HEK293T (cell line): Measurements from ENCODE around the gene KIFC1.

Source experiments
- BHLHE40 ChIP-seq: fragments of 450-650 bp; IDR thresholded peaks from 2 replicates; pipeline ENCODE4 v1.6.1; 2016; ENCODE audit warnings: mild to moderate bottlenecking, moderate library complexity, borderline replicate concordance
- ELF4 ChIP-seq: fragments of 450-650 bp; IDR thresholded peaks from 2 replicates; pipeline ENCODE4 v1.6.1; 2017; ENCODE audit warnings: antibody characterized with exemption
- FOXA1 ChIP-seq: fragments of 450-650 bp; IDR thresholded peaks from 2 replicates; pipeline ENCODE4 v1.6.1; 2016; ENCODE audit warnings: mild to moderate bottlenecking
- FOXK2 ChIP-seq: fragments of 450-650 bp; IDR thresholded peaks from 2 replicates; pipeline ENCODE4 v1.6.1; 2016; ENCODE audit warnings: mild to moderate bottlenecking
- FOXM1 ChIP-seq: fragments of 450-650 bp; IDR thresholded peaks from 2 replicates; pipeline ENCODE4 v1.6.1; 2017; ENCODE audit warnings: mild to moderate bottlenecking, borderline replicate concordance
- L3MBTL2 ChIP-seq: fragments of 450-650 bp; conservative IDR thresholded peaks from 2 replicates; pipeline ENCODE4 v1.6.1; 2016; ENCODE audit warnings: mild to moderate bottlenecking
- SP1 ChIP-seq: fragments of 450-650 bp; IDR thresholded peaks from 2 replicates; pipeline ENCODE4 v1.6.1; 2017
- TARDBP ChIP-seq: fragments of 450-650 bp; IDR thresholded peaks from 2 replicates; pipeline ENCODE4 v1.6.1; 2016

DNA sequence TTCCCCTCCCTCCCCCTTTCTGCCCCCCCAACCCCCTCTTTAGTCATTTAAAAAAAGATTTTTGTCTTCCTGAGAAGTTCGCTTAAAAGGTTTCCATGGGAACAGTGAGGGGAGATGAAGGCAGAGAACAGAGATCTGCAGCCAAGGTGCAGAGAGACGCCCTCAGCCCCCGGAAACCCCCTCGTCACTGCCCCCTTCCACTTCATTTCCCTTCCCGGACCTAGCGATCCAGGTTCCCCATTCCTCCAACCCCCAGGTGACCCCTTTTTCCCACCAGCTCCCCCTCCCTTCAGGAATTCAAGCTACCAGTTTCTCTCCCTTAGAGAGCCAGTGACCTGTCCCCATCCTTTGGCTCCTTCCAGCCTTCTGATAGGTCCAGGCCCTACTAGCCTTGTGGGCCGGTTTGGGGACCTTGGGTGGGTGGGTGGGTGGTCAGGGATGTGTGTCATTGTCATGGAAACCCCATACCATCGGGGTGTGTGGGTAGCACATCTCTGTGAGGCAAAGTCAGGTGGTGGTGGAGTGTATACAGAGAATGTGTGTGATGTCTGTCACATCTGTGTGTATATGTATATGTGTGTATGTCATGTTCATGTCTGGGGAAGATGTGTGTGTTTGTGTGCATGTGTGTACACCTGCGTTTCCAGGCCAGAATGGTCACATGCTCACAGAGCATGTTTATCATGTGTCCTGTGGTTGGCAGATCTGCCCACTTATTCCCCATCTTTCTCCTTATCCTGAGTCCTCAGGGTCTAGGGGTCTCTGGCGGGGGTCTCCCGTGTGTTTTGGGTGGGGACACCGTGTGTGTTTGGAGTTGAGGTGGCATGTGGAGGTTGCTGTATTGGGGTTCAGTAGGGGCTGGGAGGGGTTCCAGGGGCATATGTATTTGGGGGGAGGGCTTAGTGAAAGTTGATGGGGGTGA is 35.2 kb downstream of the KIFC1 start:
- TF ChIP-seq FOXK2 (no peak), BHLHE40 (no peak), FOXA1 (no peak), TARDBP (no peak), L3MBTL2 (no peak), SP1 (no peak), ELF4 (no peak), FOXM1 (no peak)
